DMS53 treated with DMSO at 0.1 percent for 48 hours (cell line): ENCODE measurements around the gene TAF3.
A peak's percentile ranks its signal among the peaks of the same experiment; 100 is the strongest.
"Not testable (repeated sequence)": the region's sequence is repeated elsewhere in the genome, so short reads cannot be mapped to it uniquely, and the experiment has no call there.

ENCODE experiments used
- DNase-seq: peaks from one replicate; lab custom pipeline; 2025; ENCODE audit not compliant: unreplicated experiment; lab: John Stamatoyannopoulos, UW

The TAF3 gene, protein sequence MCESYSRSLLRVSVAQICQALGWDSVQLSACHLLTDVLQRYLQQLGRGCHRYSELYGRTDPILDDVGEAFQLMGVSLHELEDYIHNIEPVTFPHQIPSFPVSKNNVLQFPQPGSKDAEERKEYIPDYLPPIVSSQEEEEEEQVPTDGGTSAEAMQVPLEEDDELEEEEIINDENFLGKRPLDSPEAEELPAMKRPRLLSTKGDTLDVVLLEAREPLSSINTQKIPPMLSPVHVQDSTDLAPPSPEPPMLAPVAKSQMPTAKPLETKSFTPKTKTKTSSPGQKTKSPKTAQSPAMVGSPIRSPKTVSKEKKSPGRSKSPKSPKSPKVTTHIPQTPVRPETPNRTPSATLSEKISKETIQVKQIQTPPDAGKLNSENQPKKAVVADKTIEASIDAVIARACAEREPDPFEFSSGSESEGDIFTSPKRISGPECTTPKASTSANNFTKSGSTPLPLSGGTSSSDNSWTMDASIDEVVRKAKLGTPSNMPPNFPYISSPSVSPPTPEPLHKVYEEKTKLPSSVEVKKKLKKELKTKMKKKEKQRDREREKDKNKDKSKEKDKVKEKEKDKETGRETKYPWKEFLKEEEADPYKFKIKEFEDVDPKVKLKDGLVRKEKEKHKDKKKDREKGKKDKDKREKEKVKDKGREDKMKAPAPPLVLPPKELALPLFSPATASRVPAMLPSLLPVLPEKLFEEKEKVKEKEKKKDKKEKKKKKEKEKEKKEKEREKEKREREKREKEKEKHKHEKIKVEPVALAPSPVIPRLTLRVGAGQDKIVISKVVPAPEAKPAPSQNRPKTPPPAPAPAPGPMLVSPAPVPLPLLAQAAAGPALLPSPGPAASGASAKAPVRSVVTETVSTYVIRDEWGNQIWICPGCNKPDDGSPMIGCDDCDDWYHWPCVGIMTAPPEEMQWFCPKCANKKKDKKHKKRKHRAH

DNA sequence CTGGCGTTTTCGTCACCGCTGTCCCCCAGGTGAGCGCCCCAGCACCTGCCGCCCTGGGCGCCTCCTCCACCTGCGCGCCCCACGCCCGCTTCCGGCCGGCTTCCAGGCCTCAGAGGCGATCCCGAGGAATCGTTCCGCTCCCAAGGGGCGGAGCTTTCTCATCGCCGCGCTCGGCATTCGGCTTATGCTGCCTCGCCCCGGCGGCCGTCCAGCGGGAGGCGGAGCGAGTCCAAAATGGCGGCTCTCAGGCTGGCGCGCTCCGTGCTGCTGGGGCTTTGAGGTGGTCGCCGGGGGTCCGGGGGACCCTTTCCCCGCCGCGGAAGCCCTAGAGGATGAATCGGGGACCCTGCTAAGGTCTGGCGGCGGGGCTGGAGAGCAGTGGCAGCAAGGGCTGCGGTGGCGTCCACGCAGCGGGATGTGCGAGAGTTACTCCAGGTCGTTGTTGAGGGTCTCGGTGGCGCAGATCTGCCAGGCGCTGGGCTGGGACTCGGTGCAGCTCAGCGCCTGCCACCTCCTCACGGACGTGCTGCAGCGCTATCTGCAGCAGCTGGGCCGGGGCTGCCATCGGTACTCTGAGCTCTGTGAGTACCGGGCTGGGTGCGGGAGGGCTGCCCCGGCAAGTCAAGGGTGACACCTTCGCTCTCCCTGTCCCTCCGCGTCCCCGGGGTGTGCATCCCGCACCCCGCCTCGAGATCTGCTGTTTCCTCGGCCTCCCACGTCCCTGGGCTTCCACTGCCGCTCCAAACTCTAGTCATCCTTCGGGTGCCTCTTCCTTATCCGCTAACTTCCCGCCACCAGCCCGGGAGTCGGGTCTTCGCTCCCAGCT lies at the start of gene TAF3:
TAF3 (plus strand) TSS at position 211 of the 826 bp plus-strand sequence; CDS start at position 416, 205 bp downstream.
- peak; percentile 91 for DNase-seq

DNA sequence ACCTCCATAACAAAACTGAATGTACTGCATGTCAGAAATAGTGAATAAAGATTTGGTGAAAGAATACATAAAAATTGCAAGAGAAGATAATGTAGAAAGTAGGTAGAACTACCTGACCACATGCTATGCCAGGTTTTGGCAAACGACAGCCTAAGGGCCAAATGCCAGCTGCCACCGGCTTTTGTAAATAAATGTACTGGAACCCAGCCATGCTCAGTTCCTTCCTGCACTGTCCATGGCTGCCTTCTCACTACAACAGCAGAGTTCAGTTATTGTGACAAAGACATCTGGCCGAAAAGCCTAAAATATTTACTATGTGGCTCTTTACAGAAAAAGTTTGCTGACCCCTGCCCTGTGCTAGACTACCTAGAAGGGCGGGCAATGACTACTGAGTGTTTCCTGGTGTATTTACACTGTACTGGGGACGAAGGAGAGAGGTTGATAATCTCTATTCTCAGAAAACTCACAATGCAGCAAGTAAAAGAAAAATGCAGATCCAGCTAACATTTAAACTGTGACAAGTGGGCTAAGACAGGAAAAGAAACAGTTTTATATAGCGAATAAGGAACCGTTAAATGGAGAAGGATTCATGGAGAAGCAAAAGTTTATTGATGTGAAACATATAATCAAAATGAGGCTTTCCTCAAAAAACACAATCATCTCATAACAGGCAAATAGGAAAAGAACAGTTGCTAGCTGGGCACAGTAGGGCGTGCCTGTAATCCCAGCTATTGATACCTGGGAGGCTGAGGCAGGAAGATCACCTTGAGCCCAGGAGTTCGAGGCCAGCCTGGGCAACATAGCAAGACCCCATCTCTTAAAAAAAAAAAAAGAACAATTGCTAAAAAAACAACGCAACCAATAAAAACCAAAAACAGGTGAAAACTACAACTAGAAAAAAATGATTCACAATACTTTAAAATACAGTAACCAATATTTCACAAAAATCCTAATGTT lies 44.2 kb upstream of the TAF3 start:
- DNase-seq: peak; percentile 52

DNA sequence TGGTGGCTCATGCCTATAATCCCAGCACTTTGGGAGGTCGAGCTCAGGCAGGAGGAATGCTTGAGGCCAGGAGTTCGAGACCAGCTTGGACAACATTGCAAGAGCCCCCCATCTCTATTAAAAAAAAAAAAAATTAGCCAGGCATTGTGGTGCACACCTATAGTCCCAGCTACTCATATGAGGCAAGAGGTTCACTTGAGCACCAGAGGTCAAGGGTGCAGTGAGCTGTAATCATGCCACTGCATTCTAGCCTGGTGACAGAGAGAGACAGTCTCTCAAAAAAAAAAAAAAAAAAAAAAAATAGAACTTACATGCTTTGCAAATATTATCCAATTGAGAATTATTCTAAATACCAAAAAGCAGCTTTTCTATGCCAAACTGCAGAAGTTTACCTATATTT lies 41.5 kb upstream of the TAF3 start:
- DNase-seq: no peak

DNA sequence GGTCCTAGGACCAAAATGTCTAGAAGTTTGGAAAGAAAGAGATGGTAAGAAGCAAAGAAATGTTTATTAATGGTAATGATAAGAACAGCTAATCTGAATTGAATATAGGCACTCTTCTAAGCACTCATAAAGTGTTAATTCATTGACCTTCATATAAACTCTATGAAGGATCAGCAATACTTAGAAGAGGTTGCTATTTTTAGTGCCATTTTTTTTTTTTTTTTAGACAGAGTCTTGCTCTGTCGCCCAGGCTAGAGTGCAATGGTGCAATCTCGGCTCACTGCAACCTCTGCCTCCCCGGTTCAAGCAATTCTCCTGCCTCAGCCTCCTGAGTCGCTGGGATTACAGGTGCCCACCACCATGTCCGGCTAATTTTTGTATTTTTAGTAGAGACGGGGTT lies 36.1 kb upstream of the TAF3 start:
- DNase-seq: not testable (repeated sequence)

DNA sequence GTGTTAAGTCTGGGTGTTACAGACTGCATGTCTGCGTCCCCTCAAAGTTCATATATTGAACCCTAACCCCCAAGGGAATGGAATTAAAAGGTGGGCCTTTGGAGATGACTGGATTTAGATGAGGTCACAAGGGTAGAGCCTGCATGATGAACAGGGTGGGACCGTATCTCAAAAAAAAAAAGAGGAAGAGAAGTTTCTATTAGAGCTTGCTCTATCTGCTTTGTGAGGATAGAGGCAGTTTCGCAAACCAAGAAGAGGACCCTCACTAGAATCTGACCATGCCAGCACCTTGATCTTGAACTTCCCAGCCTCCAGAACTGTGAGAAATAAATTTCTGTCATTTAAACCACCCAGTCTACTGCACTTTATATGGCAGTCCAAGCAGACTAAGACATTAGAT lies 31.9 kb upstream of the TAF3 start:
- no peak for DNase-seq

DNA sequence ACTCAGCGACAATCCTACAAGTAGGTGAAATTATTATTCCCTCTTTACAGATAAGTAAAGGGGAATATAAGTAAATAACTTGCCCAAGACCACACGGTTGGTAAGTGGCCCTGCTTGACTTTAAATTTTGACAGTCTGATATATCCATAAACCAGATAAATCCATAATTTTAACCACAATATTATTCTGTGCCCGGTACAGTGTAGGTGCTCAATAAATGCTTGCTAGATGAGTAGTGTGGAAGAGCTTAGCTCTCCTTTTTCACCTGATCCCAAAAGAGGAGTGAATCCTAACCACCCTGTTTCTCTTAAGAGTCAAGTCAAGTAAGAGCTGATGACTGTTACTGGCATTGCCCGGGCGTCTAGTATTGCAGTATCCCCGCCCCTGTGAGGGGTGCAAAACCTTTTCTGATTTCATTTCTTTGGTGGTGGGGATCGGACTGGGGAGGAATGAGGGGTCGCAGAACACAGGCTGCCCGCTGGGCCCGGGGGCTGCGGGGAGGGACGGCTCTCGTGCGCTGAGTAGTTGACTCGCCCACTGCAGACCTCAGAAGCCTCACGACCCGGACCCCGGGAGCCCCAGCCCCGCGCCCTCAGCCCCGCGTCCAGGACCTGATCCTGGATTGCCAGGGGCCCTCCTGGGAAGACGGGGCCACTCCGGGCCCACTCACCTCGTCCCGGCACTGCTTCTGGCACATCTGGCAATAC lies 31.0 kb upstream of the TAF3 start:
- DNase-seq: no peak

DNA sequence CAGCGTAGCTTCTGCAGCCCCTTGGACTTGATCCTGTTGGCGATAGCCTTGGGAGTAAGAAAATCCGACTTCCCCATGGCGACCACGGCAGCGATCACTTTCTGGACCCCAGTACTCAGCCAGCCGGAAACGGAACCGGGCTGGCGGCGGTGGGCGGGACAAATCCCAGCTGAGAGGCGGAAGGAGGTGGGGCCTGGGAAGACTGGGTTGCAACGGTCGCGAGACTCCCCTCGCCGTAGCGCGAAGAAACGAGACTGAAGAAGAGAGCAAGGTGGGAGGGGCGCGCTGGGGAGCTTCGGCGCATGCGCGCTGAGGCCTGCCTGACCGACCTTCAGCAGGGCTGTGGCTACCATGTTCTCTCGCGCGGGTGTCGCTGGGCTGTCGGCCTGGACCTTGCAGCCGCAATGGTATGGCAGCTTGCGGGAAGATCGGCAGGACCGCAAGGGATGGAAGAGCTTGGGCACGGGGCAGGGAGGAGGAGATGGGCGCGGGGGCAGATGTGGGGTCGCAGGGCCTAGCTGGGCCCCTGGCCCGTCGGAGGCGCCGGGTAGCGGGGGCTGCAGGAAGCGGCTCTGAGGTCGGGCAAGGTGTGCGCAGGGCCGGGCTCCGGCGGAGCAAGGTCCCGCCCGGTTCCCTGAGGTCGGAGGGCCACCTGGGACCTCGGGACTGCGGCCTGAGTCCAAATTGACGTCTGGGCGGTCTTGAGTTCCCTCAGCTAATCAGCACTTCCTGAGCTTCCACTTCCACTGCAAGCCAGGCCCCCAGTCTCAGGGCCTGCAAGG lies 30.3 kb upstream of the TAF3 start, which contains the start of the genes ATP5F1C and KIN:
ATP5F1C (plus strand) TSS at position 321 of the 782 bp plus-strand sequence; CDS start at position 352, 31 bp downstream.
KIN (minus strand) TSS at position 137 of the 782 bp plus-strand sequence; CDS start at position 77, 60 bp downstream.
- peak; percentile 98 for DNase-seq

DNA sequence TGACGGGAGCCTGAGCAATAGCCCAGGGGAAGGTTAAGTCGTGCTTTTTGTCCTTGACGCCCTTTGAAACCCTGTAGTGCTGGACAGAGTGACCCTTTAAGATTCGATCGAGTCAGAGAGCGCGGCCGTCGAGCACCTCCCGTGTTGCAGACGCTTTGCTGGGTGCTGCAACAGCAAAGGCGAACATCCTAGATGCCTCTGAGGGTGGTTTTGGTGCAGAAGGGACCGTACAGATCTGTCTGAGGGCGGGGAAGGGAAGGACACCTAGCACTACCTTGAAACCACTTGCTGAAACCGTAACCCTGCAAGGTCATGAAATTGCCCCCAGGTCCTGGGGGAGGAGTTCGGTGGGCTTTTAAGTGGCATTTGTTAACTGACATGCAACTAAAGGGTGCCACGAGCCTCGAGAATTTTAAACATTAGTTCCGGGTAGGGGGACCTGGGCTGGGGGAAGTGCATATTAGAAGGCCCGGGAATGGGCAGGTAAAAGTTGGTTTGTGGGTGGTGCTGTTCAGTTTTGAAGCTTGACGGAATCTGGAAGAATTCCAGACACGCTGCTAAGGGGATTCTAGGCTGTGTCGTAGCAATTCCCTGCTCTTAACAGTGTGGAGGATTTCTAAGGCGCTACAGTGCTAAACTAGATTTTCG lies 29.5 kb upstream of the TAF3 start:
- DNase-seq: no peak

DNA sequence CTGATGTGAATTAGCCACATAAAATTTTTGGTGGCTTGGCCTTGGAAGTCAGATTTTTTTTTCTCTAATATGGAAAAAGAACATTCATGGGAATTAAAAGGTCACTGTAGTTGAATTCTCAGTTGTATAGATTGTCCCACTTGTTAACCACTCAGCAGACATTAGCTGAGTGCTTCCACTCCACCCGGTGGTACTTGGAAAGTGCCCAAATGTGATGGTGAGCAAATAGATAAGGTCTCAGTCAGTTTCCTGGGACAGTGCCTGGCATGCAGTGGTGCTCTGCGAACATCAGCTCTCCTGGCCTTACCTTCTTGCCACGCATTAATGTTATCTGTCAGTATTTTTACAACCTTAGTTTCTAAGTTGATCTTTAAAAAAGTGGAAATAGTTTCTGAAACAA lies 28.9 kb upstream of the TAF3 start:
- no peak for DNase-seq

DNA sequence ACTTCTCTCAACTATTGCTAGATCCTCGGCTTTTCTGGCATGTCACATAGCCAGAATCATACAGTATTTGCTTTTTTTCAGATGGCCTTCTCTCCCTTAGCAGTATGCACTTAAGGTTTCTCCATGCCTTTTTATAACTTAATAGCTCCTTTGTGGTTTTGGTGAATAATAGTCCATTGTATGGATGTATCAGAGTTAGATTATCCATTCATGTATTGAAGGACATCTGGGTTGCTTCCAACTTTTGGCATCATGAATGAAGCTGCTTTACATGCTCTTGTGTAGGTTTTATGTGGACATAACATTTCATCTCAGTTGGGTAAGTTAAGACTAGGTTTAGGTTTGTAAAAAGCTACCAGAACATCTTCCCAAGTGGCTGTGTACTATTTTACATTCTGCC lies 25.8 kb upstream of the TAF3 start:
- no peak for DNase-seq

DNA sequence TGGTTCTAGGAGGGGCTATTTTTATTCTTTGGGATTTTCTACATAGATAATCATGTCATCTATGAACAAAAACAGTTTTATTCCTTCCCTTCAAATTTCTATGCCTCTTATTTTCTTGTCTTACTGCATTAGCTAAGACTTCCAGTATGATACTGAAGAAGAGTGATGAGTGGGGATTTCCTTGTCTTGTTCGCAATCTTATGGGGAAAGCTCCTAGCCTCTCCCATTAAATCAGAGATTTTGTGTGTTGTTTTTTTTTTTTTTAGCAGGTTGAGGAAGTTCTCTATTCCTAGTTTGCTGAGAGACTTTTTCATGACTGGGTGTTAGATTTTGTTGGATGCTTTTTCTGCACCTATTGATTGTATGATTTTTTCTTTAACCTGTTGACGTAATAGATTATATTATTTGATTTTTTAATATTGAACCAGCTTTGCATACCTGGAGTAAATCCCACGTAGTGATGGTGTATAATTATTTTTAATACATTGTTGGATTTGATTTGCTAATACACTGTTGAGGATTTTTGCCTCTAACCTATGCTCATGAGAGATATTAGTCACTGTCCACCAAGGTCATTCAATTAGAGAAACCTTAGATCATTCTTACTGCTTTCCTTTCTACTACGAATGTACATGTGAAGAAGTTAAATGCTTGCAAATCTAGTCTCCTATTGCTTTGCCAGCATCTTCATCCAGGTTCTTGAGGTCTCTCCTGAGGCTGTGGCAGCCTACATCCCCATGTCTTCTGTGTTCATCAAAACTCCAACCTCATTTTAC lies 23.9 kb upstream of the TAF3 start:
- DNase-seq: no peak

DNA sequence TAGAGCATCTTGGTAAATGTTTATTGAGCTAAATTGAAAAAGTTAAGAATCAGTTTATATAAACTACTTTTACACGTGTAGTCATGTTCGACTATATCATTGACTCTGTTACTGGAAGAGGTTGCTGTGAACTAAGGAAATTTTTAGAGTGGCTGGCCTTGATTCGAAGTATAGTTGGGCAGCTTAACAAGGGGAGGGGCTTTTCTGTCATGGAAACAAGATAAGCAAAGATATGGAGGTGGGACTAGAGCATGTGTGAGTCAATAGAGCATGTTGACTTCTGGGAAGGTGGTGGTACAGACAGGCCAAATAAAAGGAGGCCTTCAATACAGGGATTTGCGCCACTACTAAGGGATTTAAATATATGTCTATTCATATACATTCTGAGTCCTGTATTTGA lies 22.7 kb upstream of the TAF3 start:
- no peak for DNase-seq

DNA sequence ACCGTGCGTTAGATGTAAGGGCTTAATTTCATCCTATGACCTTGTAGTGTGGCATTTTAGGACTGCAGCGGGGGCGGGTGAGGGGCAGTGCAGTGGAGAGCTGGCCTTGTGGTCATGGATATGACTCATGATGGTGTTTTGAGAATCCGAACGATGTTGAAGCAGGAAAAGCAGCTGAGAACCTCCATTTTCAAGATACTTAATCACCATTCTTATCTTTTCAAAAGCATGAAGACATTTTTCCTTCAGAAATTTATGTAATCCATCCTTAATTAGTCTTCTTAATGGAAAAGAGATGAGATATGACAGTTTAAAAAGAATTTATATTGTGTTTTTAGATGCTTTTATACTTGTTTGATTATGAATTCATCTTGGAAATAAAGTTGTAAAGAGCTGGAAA lies 20.7 kb upstream of the TAF3 start:
- no peak for DNase-seq

DNA sequence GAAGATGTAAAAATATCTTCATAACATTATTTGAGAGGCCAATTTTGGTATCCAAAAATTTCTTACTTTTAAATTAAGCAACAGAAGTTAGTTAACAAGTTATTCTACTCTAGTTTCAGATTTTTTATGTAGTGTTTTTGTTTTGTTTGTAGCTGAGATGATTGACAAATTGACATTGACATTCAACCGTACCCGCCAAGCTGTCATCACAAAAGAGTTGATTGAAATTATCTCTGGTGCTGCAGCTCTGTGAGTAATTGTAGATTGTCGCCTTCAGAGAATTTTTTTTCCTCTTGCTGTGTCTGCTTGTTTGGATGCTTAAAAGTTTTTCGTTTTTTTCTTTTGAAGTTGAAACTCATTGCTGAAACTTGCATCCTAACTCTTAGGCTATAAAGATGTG lies 15.7 kb upstream of the TAF3 start:
- DNase-seq: no peak

DNA sequence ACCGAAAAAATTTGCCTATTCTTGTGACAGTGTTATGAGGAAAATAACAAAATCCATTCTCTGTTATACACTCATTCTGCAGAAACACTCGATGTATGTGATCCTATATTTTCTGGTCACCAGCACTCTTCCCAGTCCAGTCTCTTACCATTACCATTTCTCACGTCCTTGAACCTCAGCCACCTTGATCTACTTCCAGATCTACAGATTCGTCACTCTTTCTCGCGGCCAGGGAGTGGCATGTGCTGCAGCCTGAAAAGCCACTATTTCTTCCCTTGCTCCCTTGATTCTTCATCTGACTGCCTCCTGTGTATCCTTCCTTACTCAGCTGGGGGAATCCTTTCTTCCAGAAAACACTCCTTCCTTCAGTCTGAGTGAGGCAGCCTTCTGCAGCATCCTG lies 14.1 kb upstream of the TAF3 start:
- DNase-seq: no peak

DNA sequence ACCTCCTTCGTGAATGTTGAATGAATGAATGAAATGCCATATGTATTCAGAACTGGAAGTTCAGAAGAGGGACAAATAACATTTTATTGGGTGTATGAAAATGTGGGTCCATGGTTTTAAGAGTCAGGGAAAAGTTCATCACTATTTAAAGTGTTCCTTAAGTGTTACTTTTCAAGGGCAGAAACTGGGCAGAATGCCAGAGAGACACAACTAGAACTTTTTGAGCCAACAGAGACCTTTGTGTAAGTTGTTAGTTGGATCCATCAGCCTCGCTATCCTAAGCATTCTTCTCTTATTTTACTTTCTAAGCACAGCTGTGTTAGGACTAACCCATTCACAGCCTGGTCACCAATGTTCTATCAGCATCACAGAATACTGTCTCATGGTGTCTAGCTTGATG lies 13.6 kb upstream of the TAF3 start:
- no peak for DNase-seq

DNA sequence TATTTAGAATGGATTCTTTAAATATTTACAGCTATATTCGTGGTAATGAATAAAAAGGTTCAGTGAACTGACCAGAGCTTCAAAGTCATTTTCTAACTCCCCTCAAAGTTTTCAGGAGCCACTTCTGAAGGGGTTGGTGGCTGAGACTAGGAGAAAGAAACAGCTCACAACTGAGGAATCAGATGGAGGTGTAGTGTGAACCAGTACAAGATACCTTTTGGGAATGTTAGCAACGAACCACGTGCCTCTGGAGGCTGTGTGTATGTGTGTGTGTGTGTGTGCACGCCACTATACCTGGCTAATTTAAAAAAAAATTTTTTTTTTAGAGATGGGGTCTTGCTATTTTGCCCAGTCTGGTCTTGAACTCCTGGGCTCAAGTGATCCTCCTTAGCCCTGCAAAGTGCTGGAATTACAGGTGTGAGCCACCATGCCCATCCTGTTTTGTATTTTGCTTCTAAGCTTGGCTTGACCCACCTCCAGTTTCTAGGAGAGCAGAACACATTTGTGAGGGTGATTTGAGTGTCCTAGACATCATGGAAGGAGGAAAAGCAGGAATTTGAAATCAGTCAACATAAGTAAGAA lies 9.5 kb upstream of the TAF3 start:
- no peak for DNase-seq
